Naive thymus-derived CD4-positive, alpha-beta T cell (primary cell): Measurements from ENCODE around the gene RAB40C. TPM values are rescaled to one million over a fixed set of nuclear protein-coding genes. Genes with fewer than 3 reads are reported as not detected.

Experiments used
- ATAC-seq: fragments of 150-1000 bp; cut with Tn5 transposase; 2 replicates; pipeline ENCODE4 v1.10.0; 2021; ENCODE audit warnings: mild to moderate bottlenecking, moderate library complexity
- CTCF ChIA-PET: fragments of 350-600 bp; sonication (Branson Sonifier 250); formaldehyde crosslinking; loops from one replicate; lab custom pipeline; 2021; ENCODE audit warnings: antibody characterized with exemption; lab: Charles Lee
- POLR2A ChIA-PET: fragments of 350-600 bp; sonication (Branson Sonifier 250); formaldehyde crosslinking; loops from one replicate; lab custom pipeline; 2021; ENCODE audit warnings: antibody characterized with exemption, inconsistent platforms; lab: Charles Lee
- DNase-seq, 9 donors: peaks; one replicate each; pipeline versions ENCODE4 v3.0.0 to v3.0.0-alpha.2; 2020 to 2022; ENCODE audit warnings: mixed read lengths in 1 of 9
- H3K27ac ChIP-seq: one replicate; pipeline ENCODE4 v1.7.0; 2013; ENCODE audit warnings: mild to moderate bottlenecking, low read depth, low read length, moderate library complexity
- H3K27me3 ChIP-seq, 2 donors: one replicate each; pipeline ENCODE4 v1.7.0; 2013; ENCODE audit warnings: low read length in 2 of 2, mild to moderate bottlenecking in 2 of 2, moderate library complexity in 2 of 2; ENCODE audit not compliant: control insufficient read depth in 2 of 2, insufficient read depth in 2 of 2
- H3K36me3 ChIP-seq, 3 experiments: 1 replicate in 2 of 3; 2 replicates in 1 of 3; pipeline ENCODE4 v1.7.0; 2013; ENCODE audit warnings: low read length in 3 of 3, mild to moderate bottlenecking in 3 of 3, moderate library complexity in 1 of 3; ENCODE audit not compliant: insufficient read depth in 3 of 3, control insufficient read depth in 2 of 3
- H3K4me1 ChIP-seq, 2 donors: one replicate each; pipeline ENCODE4 v1.7.0; 2013; ENCODE audit warnings: low read length in 2 of 2, mild to moderate bottlenecking in 2 of 2, moderate library complexity in 1 of 2; ENCODE audit not compliant: control insufficient read depth in 2 of 2, insufficient read depth in 2 of 2
- H3K4me3 ChIP-seq: 2 replicates; pipeline ENCODE4 v1.7.0; 2013; ENCODE audit warnings: mild to moderate bottlenecking, low read length
- H3K9me3 ChIP-seq, 3 experiments: 1 replicate in 2 of 3; 2 replicates in 1 of 3; pipeline ENCODE4 v1.7.0; 2013; ENCODE audit warnings: low read length in 3 of 3; ENCODE audit not compliant: control insufficient read depth in 2 of 3
- H3K27ac Mint-ChIP-seq, 9 donors: one replicate each; pipeline ENCODE4 v1.8.0; 2020 to 2022; ENCODE audit warnings: mixed read lengths in 9 of 9, mild to moderate bottlenecking in 8 of 9, moderate library complexity in 5 of 9, inconsistent platforms in 2 of 9
- H3K27me3 Mint-ChIP-seq, 5 donors: one replicate each; pipeline ENCODE4 v1.8.0; 2021 to 2022; ENCODE audit warnings: mixed read lengths in 5 of 5, mild to moderate bottlenecking in 1 of 5
- H3K36me3 Mint-ChIP-seq, 5 donors: one replicate each; pipeline ENCODE4 v1.8.0; 2020 to 2022; ENCODE audit warnings: mixed read lengths in 5 of 5, mild to moderate bottlenecking in 3 of 5, inconsistent platforms in 1 of 5
- H3K4me1 Mint-ChIP-seq, 7 donors: one replicate each; pipeline ENCODE4 v1.8.0; 2020 to 2022; ENCODE audit warnings: mixed read lengths in 7 of 7, mild to moderate bottlenecking in 3 of 7, inconsistent platforms in 1 of 7
- H3K4me3 Mint-ChIP-seq, 10 donors: one replicate each; pipeline ENCODE4 v1.8.0; 2020 to 2022; ENCODE audit warnings: mild to moderate bottlenecking in 10 of 10, mixed read lengths in 10 of 10, moderate library complexity in 6 of 10, inconsistent platforms in 2 of 10
- H3K9me3 Mint-ChIP-seq, 11 donors: one replicate each; pipeline ENCODE4 v1.8.0; 2020 to 2022; ENCODE audit warnings: mixed read lengths in 11 of 11, mild to moderate bottlenecking in 4 of 11, inconsistent platforms in 1 of 11, moderate library complexity in 1 of 11
- intact Hi-C, 2 donors: fragments of 100-400 bp; cut with micrococcal nuclease; formaldehyde crosslinking; loops; one replicate each; pipeline ENCODE4 v1.15.1; 2023
- polyA plus RNA-seq, 2 donors: library from polyadenylated mRNA; unstranded; fragments of 300-500 nt; fragmentation: Illumina TruSeq; gene quantifications; one replicate each; pipeline ENCODE4 v1.2.3, GENCODE V29; 2021
- total RNA-seq, 6 experiments: library from RNA in 5 of 6; stranded (reverse) in 5 of 6; gene quantifications; 1 replicate in 5 of 6; 2 replicates in 1 of 6; pipeline ENCODE4 v1.2.3 and lab custom pipeline; 2021 to 2026

Gene RAB40C
- total and polyA plus RNA-seq, 7 experiments from 2014 or later = 7.9 to 23.2 (median 17.5) TPM

DNA sequence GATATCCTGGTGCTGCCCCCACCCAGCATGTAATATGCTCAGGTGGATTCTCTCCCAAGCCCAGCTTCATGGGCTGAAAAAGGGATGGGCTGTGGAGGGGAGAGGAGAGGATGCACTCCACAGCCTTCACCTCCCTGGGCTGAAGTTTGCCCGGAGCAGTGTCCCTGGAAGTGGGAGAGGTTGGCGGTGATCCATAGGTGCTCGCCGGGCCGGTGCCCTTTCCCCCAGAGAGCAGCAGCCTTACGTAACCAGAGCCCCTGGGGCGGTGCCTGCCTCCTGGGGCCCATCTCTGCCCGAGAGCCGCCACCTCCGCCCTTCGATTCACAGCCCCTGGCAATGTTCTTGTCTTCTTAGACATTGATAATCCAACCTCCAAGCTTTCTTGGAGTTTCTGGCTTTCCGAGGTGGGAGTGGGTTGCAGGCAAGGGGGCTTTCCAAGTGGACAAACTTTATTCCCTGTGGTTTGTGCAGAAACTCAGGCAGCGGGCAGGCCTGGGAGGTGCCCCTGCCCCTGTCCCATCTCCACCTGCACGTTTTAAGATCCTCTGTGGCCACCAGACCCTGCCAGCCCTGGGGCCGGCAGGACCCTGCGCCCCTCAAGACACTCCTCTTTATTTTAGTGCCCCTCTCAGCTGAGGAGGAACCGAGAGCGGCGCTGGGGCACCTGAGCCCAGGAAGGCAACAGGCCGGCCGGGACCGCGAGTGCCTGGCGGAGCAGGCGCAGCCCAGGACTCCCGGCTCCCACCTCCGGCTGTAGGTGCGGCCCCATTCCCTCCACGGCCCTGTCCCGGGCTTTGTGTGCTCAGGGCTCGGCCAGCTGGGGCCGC, 56.2 kb downstream of the RAB40C start:
- CTCF ChIA-PET = no interaction called here
- no peak for ATAC-seq
- POLR2A ChIA-PET = interaction anchor here (0.7 to 4.4 kb wide), 2 partner anchors 9 to 20 kb away, joined by 3 to 30 read pairs; partner anchors contain the start of gene METTL26

DNA sequence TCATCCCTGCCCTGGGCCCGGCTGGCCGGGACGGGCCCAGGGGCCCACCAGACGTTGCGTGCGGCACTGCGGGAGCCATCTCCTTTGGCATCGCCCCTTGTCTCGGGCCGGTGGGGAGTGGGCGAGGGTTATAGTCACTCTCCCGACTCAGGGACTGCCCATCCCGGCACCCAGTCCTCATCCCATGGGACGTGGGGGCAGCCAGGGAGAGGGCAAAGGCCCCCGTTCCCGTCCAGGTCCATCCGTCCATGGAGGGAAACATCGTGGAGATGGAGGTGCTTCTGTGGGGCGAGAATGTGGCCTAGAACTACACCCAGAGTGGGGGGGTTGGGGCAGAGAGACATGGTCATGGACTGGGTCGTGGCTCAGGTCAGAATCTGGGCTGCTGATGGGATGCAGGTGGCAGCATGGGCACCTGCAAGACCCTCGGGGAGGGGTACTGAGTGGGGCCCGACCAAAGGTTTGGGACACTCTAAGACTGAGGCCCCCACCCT, 56.9 kb downstream of the RAB40C start:
- Histone ChIP-seq H3K27me3 (no peaks in the 10 kb centered on the region), H3K27ac (no peak overlapping the region), H3K36me3 (no peaks in the 10 kb centered on the region), H3K4me3 (no peak overlapping the region), H3K9me3 (no peaks in the 10 kb centered on the region), H3K4me1 (peaks cover 9 to 15% of the 10 kb centered on the region in 2 donors)
- Mint-ChIP-seq H3K4me1 (peaks cover 4 to 36% (median 16%) of the 10 kb centered on the region in 7 donors), H3K27me3 (no peaks in the 10 kb centered on the region), H3K9me3 (no peaks in the 10 kb centered on the region), H3K4me3 (peak overlapping the region in 3 of 10 donors; percentile 21 to 80 (median 48)), H3K36me3 (no peaks in the 10 kb centered on the region), H3K27ac (peak overlapping the region in 2 of 9 donors; percentile 21 to 56)
- no peak for ATAC-seq
- ChIA-PET CTCF (no interaction called here), POLR2A (interaction anchor here (4.4 kb wide), 1 partner anchor 9 kb away, joined by 30 read pairs; the partner anchor contains the start of gene METTL26)
- intact Hi-C loops = no loop called here
- DNase-seq = no peak

More for the DNA sequence above, 56.2 kb downstream of the RAB40C start:
- no peaks in the 10 kb centered on the region for H3K27me3 ChIP-seq
- no peaks in the 10 kb centered on the region for H3K9me3 ChIP-seq
- no peaks in the 10 kb centered on the region for H3K36me3 Mint-ChIP-seq
- no peak overlapping the region for H3K27ac ChIP-seq
- peaks cover 4 to 36% (median 16%) of the 10 kb centered on the region in 7 donors for H3K4me1 Mint-ChIP-seq
- H3K27ac Mint-ChIP-seq = peak overlapping the region in 1 of 9 donors; percentile 59
- H3K4me3 ChIP-seq = no peak overlapping the region
- intact Hi-C loops = no loop called here
- no peaks in the 10 kb centered on the region for H3K36me3 ChIP-seq
- no peaks in the 10 kb centered on the region for H3K27me3 Mint-ChIP-seq
- H3K4me3 Mint-ChIP-seq = no peak overlapping the region
- no peak for DNase-seq
- H3K4me1 ChIP-seq = peaks cover 9 to 15% of the 10 kb centered on the region in 2 donors
- no peaks in the 10 kb centered on the region for H3K9me3 Mint-ChIP-seq

DNA sequence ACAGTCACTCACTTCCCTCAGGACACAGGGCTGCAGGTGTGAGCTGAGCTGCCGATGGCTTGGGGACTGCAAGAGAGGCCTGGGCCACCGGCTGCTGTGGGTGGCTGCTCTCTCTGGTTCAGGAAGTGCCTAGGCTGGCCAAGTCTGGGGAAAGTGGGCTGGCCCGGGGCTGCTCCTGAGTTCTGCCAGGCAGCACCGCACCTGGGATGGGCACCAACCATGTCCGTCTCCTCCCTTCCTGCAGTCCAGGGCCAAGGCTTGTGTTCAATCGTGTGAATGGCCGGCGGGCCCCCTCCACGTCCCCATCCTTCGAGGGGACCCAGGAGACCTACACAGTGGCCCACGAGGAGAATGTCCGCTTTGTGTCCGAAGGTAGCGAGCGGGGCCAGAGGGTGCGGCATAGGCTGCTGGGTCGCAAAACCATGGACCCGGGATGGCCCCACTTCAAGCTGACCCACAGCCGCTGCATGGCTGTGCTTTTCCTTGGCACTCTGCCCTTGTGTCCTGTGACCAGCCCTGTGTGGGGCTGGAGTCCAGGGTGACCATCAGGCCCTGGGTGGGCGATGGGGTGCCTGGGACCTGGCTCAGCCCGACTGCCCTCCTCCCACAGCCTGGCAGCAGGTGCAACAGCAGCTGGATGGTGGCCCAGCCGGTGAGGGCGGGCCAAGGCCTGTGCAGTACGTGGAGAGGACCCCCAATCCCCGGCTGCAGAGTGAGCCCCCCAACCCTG, 57.5 kb downstream of the RAB40C start:
- H3K36me3 ChIP-seq = no peaks in the 10 kb centered on the region
- POLR2A ChIA-PET = interaction anchor here (4.4 kb wide), 1 partner anchor 10 kb away, joined by 30 read pairs; the partner anchor contains the start of gene METTL26
- no peaks in the 10 kb centered on the region for H3K27me3 Mint-ChIP-seq
- DNase-seq = no peak
- no peak overlapping the region for H3K4me3 ChIP-seq
- H3K27me3 ChIP-seq = no peaks in the 10 kb centered on the region
- H3K9me3 ChIP-seq = no peaks in the 10 kb centered on the region
- intact Hi-C loops = no loop called here
- H3K27ac Mint-ChIP-seq = peak overlapping the region in 1 of 9 donors; percentile 56
- H3K9me3 Mint-ChIP-seq = no peaks in the 10 kb centered on the region
- CTCF ChIA-PET = no interaction called here
- ATAC-seq = no peak
- H3K4me1 Mint-ChIP-seq = peaks cover 4 to 36% (median 16%) of the 10 kb centered on the region in 7 donors
- H3K36me3 Mint-ChIP-seq = no peaks in the 10 kb centered on the region
- peak overlapping the region in 3 of 10 donors; percentile 21 to 80 (median 48) for H3K4me3 Mint-ChIP-seq
- H3K4me1 ChIP-seq = peaks cover 9 to 15% of the 10 kb centered on the region in 2 donors
- peak overlapping the region; percentile 97 for H3K27ac ChIP-seq

DNA sequence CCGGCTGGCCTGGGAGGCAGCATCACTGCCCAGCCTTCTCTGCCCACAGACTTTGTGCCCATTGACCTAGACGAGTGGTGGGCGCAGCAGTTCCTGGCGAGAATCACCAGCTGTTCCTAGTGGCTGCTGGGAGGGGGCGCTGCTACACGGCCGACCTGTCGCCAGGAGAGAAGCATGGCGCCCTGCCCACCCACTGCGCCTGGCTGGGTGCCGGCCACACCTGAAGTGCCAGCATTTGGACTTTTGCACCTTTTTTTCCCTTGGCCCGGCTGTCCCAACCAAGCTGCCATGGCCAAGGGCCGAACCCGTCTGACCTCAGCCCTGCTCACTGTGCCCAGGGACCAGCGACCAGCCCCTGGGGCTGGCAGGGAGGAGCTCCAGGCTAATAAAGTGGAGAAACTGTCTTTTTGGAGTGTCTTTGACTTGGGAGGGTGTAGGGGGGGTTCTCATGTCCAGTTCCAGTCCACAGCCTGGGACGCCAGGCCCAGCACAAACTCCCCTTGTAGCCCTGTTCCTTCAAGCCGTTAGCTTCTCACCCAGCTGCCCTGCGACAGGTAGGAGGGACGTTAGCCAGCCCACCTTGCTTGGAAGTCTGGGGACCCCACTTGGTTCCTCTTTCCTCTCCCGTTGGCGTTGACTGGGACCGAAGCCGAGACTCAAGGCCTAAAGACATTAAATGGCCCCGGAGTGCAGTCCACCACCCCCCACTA, 58.4 kb downstream of the RAB40C start:
- Histone ChIP-seq H3K9me3 (no peaks in the 10 kb centered on the region), H3K36me3 (no peaks in the 10 kb centered on the region), H3K4me1 (peaks cover 6 to 9% of the 10 kb centered on the region in 2 donors), H3K4me3 (peak overlapping the region; percentile 77), H3K27ac (peak overlapping the region; percentile 97), H3K27me3 (no peaks in the 10 kb centered on the region)
- H3K9me3 Mint-ChIP-seq = no peaks in the 10 kb centered on the region
- ATAC-seq = no peak
- no peaks in the 10 kb centered on the region for H3K36me3 Mint-ChIP-seq
- peaks cover 4 to 33% (median 14%) of the 10 kb centered on the region in 7 donors for H3K4me1 Mint-ChIP-seq
- peak overlapping the region; percentile 63 to 87 (median 78) for H3K4me3 Mint-ChIP-seq
- CTCF ChIA-PET = no interaction called here
- intact Hi-C loops = no loop called here
- POLR2A ChIA-PET = interaction anchor here (0.9 to 4.4 kb wide), 3 partner anchors 11 to 42 kb away, joined by 3 to 30 read pairs (median 3); partner anchors contain the start of genes METTL26 and WDR24
- no peaks in the 10 kb centered on the region for H3K27me3 Mint-ChIP-seq
- peak overlapping the region in 7 of 9 donors; percentile 18 to 88 (median 77) for H3K27ac Mint-ChIP-seq
- peak in 1 of 9 donors; percentile 50 for DNase-seq

DNA sequence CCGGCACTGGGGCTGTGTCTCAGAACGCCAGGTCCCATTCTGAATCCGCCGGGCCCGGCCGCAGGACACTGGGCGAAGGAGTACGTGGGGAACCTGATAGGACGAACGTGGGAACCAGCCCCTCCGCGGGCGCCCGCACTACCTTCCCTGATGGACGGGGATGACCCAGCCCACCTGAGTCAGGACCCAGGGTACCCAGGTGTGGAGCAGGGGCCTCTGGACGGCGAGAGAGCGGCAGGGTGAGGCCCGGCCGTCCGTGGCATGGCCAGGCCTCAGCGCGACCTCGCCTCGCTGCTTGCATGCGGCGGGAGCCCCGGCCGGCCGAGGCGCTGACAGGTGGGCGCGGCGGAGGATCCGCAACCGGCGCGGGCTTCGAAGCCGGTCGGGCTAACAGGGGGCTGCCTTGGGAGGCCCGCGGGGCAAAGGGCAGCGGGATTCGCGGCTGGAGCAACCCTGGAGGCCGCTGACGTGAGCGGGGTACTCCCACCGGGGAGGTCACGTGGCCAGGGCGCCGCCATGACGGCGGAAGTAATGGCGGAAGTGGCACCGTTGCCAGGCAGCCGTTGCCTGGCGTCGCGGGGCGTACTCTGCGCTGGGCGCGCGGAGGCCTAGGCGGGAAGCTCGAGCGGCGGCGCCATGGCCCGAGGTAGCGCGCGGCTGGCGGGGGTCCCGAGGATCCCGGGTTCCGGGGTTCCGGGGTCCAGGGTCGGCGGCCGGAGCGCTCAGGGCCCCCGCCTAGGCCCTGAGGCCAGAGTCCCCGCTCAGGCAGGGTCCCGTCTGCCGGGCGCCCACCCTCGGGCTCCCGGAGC, 59.1 kb downstream of the RAB40C start, which contains the start of gene WDR90:
Gene WDR90 (plus strand): TSS at position 585 of the 809 bp plus-strand sequence. CDS start 52 bp downstream, at position 637.
- ChIA-PET CTCF (interaction anchor here (1.1 kb wide), 1 partner anchor 15 kb away, joined by 3 read pairs; no protein-coding TSS in a partner anchor), POLR2A (interaction anchor here (0.5 to 4.4 kb wide), 7 partner anchors 11 to 79 kb away, joined by 3 to 30 read pairs (median 3); partner anchors contain the start of genes JMJD8, METTL26, PIGQ and RHOT2)
- H3K4me3 Mint-ChIP-seq = peak within 1 kb of the TSS; percentile 63 to 87 (median 78)
- H3K9me3 Mint-ChIP-seq = no peaks in the 10 kb centered on the region
- intact Hi-C loops = loop anchor here in 1 of 2 donors (1.0 kb wide), 3 partner anchors 13 to 30 kb away; partner anchors contain the start of genes METTL26 and RHOT2
- peak within 1 kb of the TSS; percentile 97 for H3K27ac ChIP-seq
- no peaks in the 10 kb centered on the region for H3K36me3 Mint-ChIP-seq
- peak within 1 kb of the TSS in 7 of 9 donors; percentile 18 to 88 (median 77) for H3K27ac Mint-ChIP-seq
- peaks cover 6 to 9% of the 10 kb centered on the region in 2 donors for H3K4me1 ChIP-seq
- H3K27me3 Mint-ChIP-seq = no peaks in the 10 kb centered on the region
- H3K4me3 ChIP-seq = peak within 1 kb of the TSS; percentile 77
- no peaks in the 10 kb centered on the region for H3K9me3 ChIP-seq
- peaks cover 4 to 26% (median 10%) of the 10 kb centered on the region in 7 donors for H3K4me1 Mint-ChIP-seq
- peak; percentile 81 to 94 (median 89) for DNase-seq
- peak; percentile 96 for ATAC-seq
- no peaks in the 10 kb centered on the region for H3K36me3 ChIP-seq
- H3K27me3 ChIP-seq = no peaks in the 10 kb centered on the region
